HUDEP-2 (cell line): ENCODE data around the gene ZG16.
"Not testable (repeated sequence)": the region's sequence is repeated elsewhere in the genome, so short reads cannot be mapped to it uniquely, and the experiment has no call there.

ENCODE experiments used
- DNase-seq, 76 experiments: peaks; one replicate each; lab custom pipeline; 2025; ENCODE audit not compliant: unreplicated experiment in 76 of 76; lab: John Stamatoyannopoulos, UW

Gene ZG16

GRCh38 chr16:29747947-29748759 lies 29.9 kb upstream of the ZG16 start:
- no peak for DNase-seq

GRCh38 chr16:29748760-29749149 lies 29.3 kb upstream of the ZG16 start:
- not testable (repeated sequence) for DNase-seq

- no peak for DNase-seq
Measured at GRCh38 chr16:29753516-29753915, 24.5 kb upstream of the ZG16 start.

- no peak for DNase-seq
Measured at GRCh38 chr16:29756654-29757053, 21.4 kb upstream of the ZG16 start.

- not testable (repeated sequence) for DNase-seq
Measured at GRCh38 chr16:29757086-29757485, 21.0 kb upstream of the ZG16 start.

- DNase-seq, result no peak
Measured at GRCh38 chr16:29757950-29758466, 20.0 kb upstream of the ZG16 start.

GRCh38 chr16:29760567-29761279 lies 17.3 kb upstream of the ZG16 start:
- no peak for DNase-seq

- DNase-seq, result not testable (repeated sequence)
Measured at GRCh38 chr16:29761280-29761651, 16.8 kb upstream of the ZG16 start.

GRCh38 chr16:29761882-29762281 lies 16.2 kb upstream of the ZG16 start:
- no peak for DNase-seq

- DNase-seq, result no peak
Measured at GRCh38 chr16:29763326-29763725, 14.7 kb upstream of the ZG16 start.

GRCh38 chr16:29765167-29766032 lies 12.7 kb upstream of the ZG16 start:
- no peak for DNase-seq

- no peak for DNase-seq
Measured at GRCh38 chr16:29766571-29766970, 11.5 kb upstream of the ZG16 start.

GRCh38 chr16:29767062-29767461 lies 11.0 kb upstream of the ZG16 start:
- no peak for DNase-seq

GRCh38 chr16:29769507-29769906 lies 8.5 kb upstream of the ZG16 start:
- DNase-seq, result no peak

- no peak for DNase-seq
Measured at GRCh38 chr16:29770250-29770929, 7.7 kb upstream of the ZG16 start.

- peak in 2 of 76 experiments; percentile 2 to 8 for DNase-seq
Measured at GRCh38 chr16:29772330-29772729, 5.7 kb upstream of the ZG16 start.

- no peak for DNase-seq
Measured at GRCh38 chr16:29774730-29775129, 3.3 kb upstream of the ZG16 start.

GRCh38 chr16:29775742-29776408 lies 2.2 kb upstream of the ZG16 start:
- DNase-seq, result no peak

GRCh38 chr16:29779474-29779873 lies 1.4 kb downstream of the ZG16 start:
- DNase-seq, result no peak
